Activated effector memory CD4-positive, alpha-beta T cell treated with anti-CD3 and anti-CD28 coated beads, Interleukin-2, amount 50 U/mL, for 16 hours (primary cell): Measurements from ENCODE around the gene NSMF.
"Not testable (repeated sequence)": the region's sequence is repeated elsewhere in the genome, so short reads cannot be mapped to it uniquely, and the experiment has no call there.

Experiments used
- DNase-seq: peaks from one replicate; pipeline ENCODE4 v3.0.0-alpha.2; 2020

Gene NSMF

GRCh38 chr9:137474271-137474670 lies 15.1 kb upstream of the NSMF start:
- no peak for DNase-seq

GRCh38 chr9:137470785-137471184 lies 11.7 kb upstream of the NSMF start:
- no peak for DNase-seq

- DNase-seq, result no peak
These were observed 8.8 kb upstream of the NSMF start for GRCh38 chr9:137467896-137468295.

- DNase-seq, result no peak
These were observed 8.0 kb upstream of the NSMF start for GRCh38 chr9:137467161-137467581.

GRCh38 chr9:137466389-137467085 lies 7.4 kb upstream of the NSMF start:
- DNase-seq, result not testable (repeated sequence)

GRCh38 chr9:137465720-137466388 lies 6.7 kb upstream of the NSMF start:
- no peak for DNase-seq

- peak; percentile 53 for DNase-seq
These were observed 6.0 kb upstream of the NSMF start for GRCh38 chr9:137465000-137465719.

- DNase-seq, result peak; percentile 55
These were observed 5.3 kb upstream of the NSMF start for GRCh38 chr9:137464291-137464999.

- no peak for DNase-seq
These were observed 4.8 kb upstream of the NSMF start for GRCh38 chr9:137463931-137464290.

GRCh38 chr9:137462986-137463930 lies 4.1 kb upstream of the NSMF start:
- DNase-seq, result no peak

- DNase-seq, result no peak
These were observed 3.4 kb upstream of the NSMF start for GRCh38 chr9:137462396-137462985.

GRCh38 chr9:137461663-137462395 lies 2.7 kb upstream of the NSMF start:
- peak; percentile 89 for DNase-seq

GRCh38 chr9:137461316-137461662 lies 2.2 kb upstream of the NSMF start:
- no peak for DNase-seq

- DNase-seq, result peak; percentile 63
These were observed 1.5 kb upstream of the NSMF start for GRCh38 chr9:137460363-137461315.

GRCh38 chr9:137459601-137460362 lies 648 bp upstream of the NSMF start:
- peak; percentile 66 for DNase-seq

- DNase-seq, result no peak
These were observed 661 bp downstream of the NSMF start for GRCh38 chr9:137458194-137459151.

- peak; percentile 63 for DNase-seq
These were observed 1.5 kb downstream of the NSMF start for GRCh38 chr9:137457406-137458193.
